Measurements from ENCODE around the gene TBC1D14. TPM values are rescaled to one million over a fixed set of nuclear protein-coding genes. Genes with fewer than 3 reads are reported as not detected.
"Not testable (repeated sequence)": the region's sequence is repeated elsewhere in the genome, so short reads cannot be mapped to it uniquely, and the experiment has no call there.

TBC1D14 gene
- total and polyA plus RNA-seq, 2 of the 4 experiments (the other 2 are of a cell fraction), result 31.7 to 40.7 TPM

- Histone ChIP-seq H3K18ac (ENCODE audit: low read depth, low read length) (no peak overlapping the region), H4K20me1 (ENCODE audit: insufficient read depth, low read length) (peaks cover 14% of the 10 kb centered on the region), H4K8ac (ENCODE audit: low read depth in 2 of 2, low read length in 2 of 2) (no peak overlapping the region), H3K9ac (ENCODE audit: low read depth, low read length) (no peak overlapping the region), H3K14ac (replicated peaks; ENCODE audit: low read depth, low read length) (0 out of 2 replicates have a peak overlapping the region, but pooled peaks have one; percentile 1), H4K91ac (ENCODE audit: insufficient read depth, low read depth, low read length) (0 out of 2 replicates have a peak overlapping the region, but pooled peaks have one; percentile 4), H3K27me3 (ENCODE audit: control insufficient read depth, insufficient read depth, low read length) (no peaks in the 10 kb centered on the region), H3K4me2 (ENCODE audit: low read depth, low read length) (peak overlapping the region; percentile 78; the same call in 1 of the 2 replicates), H3K79me1 (ENCODE audit: low read depth in 1 of 2, low read length in 2 of 2) (peaks cover 12 to 40% of the 10 kb centered on the region in 2 experiments; a peak in 3 of 4 replicates), H2BK15ac (ENCODE audit: low read depth, low read length) (no peak overlapping the region), H4K5ac (ENCODE audit: low read depth, low read length) (no peak overlapping the region), H3K4me1 (ENCODE audit: control insufficient read depth, insufficient read depth, low read length) (peaks cover 9% of the 10 kb centered on the region), H3K23ac (ENCODE audit: low read depth, low read length) (peak overlapping the region; percentile 4), H3K9me1 (ENCODE audit: insufficient read depth, low read length) (peaks cover 7% of the 10 kb centered on the region; the same call in 1 of the 2 replicates), H3K27ac (ENCODE audit: insufficient read depth, low read length) (no peak overlapping the region), H3K56ac (ENCODE audit: extremely low read depth, insufficient read depth, low read length) (no peak overlapping the region), H2BK20ac (ENCODE audit: low read depth, low read length) (no peak overlapping the region), H3K4me3 (ENCODE audit: insufficient read depth, low read depth, low read length) (peak overlapping the region; percentile 81), H2AK9ac (replicated peaks; ENCODE audit: low read depth, low read length, poor library complexity) (peak overlapping the region; percentile 25), H3K36me3 (ENCODE audit: control insufficient read depth, insufficient read depth, low read length) (no peaks in the 10 kb centered on the region), H2BK120ac (ENCODE audit: low read depth, low read length) (no peak overlapping the region), H2AK5ac (ENCODE audit: low read depth, low read length) (peak overlapping the region; percentile 18; the same call in 1 of the 2 replicates), H3K4ac (ENCODE audit: low read depth, low read length) (peak overlapping the region; percentile 10; the same call in 1 of the 2 replicates), H3K9me3 (ENCODE audit: control insufficient read depth, insufficient read depth, low read length) (no peaks in the 10 kb centered on the region), H2AFZ (replicated peaks; ENCODE audit: low read length, poor library complexity) (no peak overlapping the region), H2BK5ac (ENCODE audit: low read depth, low read length, poor library complexity, severe bottlenecking) (no peak overlapping the region)
- dilution Hi-C loops (cut with HindIII; ENCODE audit: low sequenced_read_pairs, unreplicated experiment) (no loop called here), intact Hi-C loops (cut with micrococcal nuclease) (loop anchor here (5.0 kb wide), 1 partner anchor 61 kb away; no protein-coding TSS in a partner anchor), in situ Hi-C loops (cut with MboI; ENCODE audit: low sequenced_read_pairs) (no loop called here)
- DNase-seq (no peak), ATAC-seq (ENCODE audit: low read depth) (no peak)
- BruUV-seq (replicated peaks), result no TSS peak
- WGBS, 2 experiments (ENCODE audit: extremely low coverage in 2 of 2, insufficient read length in 1 of 2), result 88% methylated on average over 7 of the region's 15 CpGs; no CpG with 5 or more reads in 1 of the 2 experiments
- ChIA-PET CTCF (interaction anchor here (0.7 kb wide), 1 partner anchor 19 kb away, joined by 3 read pairs; no protein-coding TSS in a partner anchor), POLR2A (ENCODE audit: unreplicated experiment) (interaction anchor here (0.5 to 0.6 kb wide), 2 partner anchors 24 to 123 kb away, joined by 3 read pairs; no protein-coding TSS in a partner anchor)
- no peak for TF ChIP-seq RAD21 (IDR thresholded peaks at IDR 0.05; ENCODE audit: low read length)
Observed at GRCh38 chr4:6910960-6911874, 1.6 kb downstream of the TBC1D14 start.

GRCh38 chr4:6911917-6912316 lies 2.3 kb downstream of the TBC1D14 start:
- ATAC-seq (ENCODE audit: low read depth); H3K4me2 ChIP-seq (ENCODE audit: low read depth, low read length); H2AFZ ChIP-seq (replicated peaks; ENCODE audit: low read length, poor library complexity); H3K23ac ChIP-seq (ENCODE audit: low read depth, low read length); H3K18ac ChIP-seq (ENCODE audit: low read depth, low read length); BruUV-seq (replicated peaks); H3K4me3 ChIP-seq (ENCODE audit: insufficient read depth, low read depth, low read length); H3K36me3 ChIP-seq (ENCODE audit: control insufficient read depth, insufficient read depth, low read length); H2BK20ac ChIP-seq (ENCODE audit: low read depth, low read length); H4K91ac ChIP-seq (ENCODE audit: insufficient read depth, low read depth, low read length); H4K8ac ChIP-seq (ENCODE audit: low read depth in 2 of 2, low read length in 2 of 2); H2BK15ac ChIP-seq (ENCODE audit: low read depth, low read length); H3K27ac ChIP-seq (ENCODE audit: insufficient read depth, low read length); H3K9me3 ChIP-seq (ENCODE audit: control insufficient read depth, insufficient read depth, low read length); H3K27me3 ChIP-seq (ENCODE audit: control insufficient read depth, insufficient read depth, low read length); H2BK5ac ChIP-seq (ENCODE audit: low read depth, low read length, poor library complexity, severe bottlenecking); H3K9ac ChIP-seq (ENCODE audit: low read depth, low read length); H2AK9ac ChIP-seq (replicated peaks; ENCODE audit: low read depth, low read length, poor library complexity); H3K14ac ChIP-seq (replicated peaks; ENCODE audit: low read depth, low read length); in situ Hi-C loops (cut with MboI; ENCODE audit: low sequenced_read_pairs); DNase-seq; H2AK5ac ChIP-seq (ENCODE audit: low read depth, low read length); H2BK120ac ChIP-seq (ENCODE audit: low read depth, low read length); H3K56ac ChIP-seq (ENCODE audit: extremely low read depth, insufficient read depth, low read length); dilution Hi-C loops (cut with HindIII; ENCODE audit: low sequenced_read_pairs, unreplicated experiment); H3K4ac ChIP-seq (ENCODE audit: low read depth, low read length); H4K5ac ChIP-seq (ENCODE audit: low read depth, low read length): not testable (repeated sequence)
- peaks cover 18% of the 10 kb centered on the region for H4K20me1 ChIP-seq (ENCODE audit: insufficient read depth, low read length)
- H3K79me1 ChIP-seq (ENCODE audit: low read depth in 1 of 2, low read length in 2 of 2), result peaks cover 16 to 47% of the 10 kb centered on the region in 2 experiments; a peak in 3 of 4 replicates
- POLR2A ChIA-PET (ENCODE audit: unreplicated experiment), result interaction anchor here (0.5 to 0.6 kb wide), 2 partner anchors 23 to 122 kb away, joined by 3 read pairs; no protein-coding TSS in a partner anchor
- WGBS, 2 experiments (ENCODE audit: extremely low coverage in 2 of 2, insufficient read length in 1 of 2), result no CpG with 5 or more reads among the region's 10 CpGs
- intact Hi-C loops (cut with micrococcal nuclease), result loop anchor here (5.0 kb wide), 1 partner anchor 60 kb away; no protein-coding TSS in a partner anchor
- peaks cover 13% of the 10 kb centered on the region for H3K4me1 ChIP-seq (ENCODE audit: control insufficient read depth, insufficient read depth, low read length)
- peaks cover 11% of the 10 kb centered on the region; the same call in 1 of the 2 replicates for H3K9me1 ChIP-seq (ENCODE audit: insufficient read depth, low read length)
- CTCF ChIA-PET, result interaction anchor here (0.7 kb wide), 1 partner anchor 19 kb away, joined by 3 read pairs; no protein-coding TSS in a partner anchor
